ENCODE results near the gene MSANTD3. TPM values are rescaled to one million over a fixed set of nuclear protein-coding genes. Genes with fewer than 3 reads are reported as not detected.

The MSANTD3 gene
- total and polyA plus RNA-seq, 2 of the 4 experiments (the other 2 are of a cell fraction): 45.5 to 55.9 TPM

GRCh38 chr9:100409176-100409556 lies 17.8 kb upstream of the MSANTD3 start:
- Histone ChIP-seq H3K9ac (ENCODE audit: low read depth, low read length) (no peak overlapping the region), H3K23ac (ENCODE audit: low read depth, low read length) (no peak overlapping the region), H2BK20ac (ENCODE audit: low read depth, low read length) (no peak overlapping the region), H2BK120ac (ENCODE audit: low read depth, low read length) (no peak overlapping the region), H2AFZ (replicated peaks; ENCODE audit: low read length, poor library complexity) (no peak overlapping the region), H3K14ac (replicated peaks; ENCODE audit: low read depth, low read length) (no peak overlapping the region), H2AK9ac (replicated peaks; ENCODE audit: low read depth, low read length, poor library complexity) (no peak overlapping the region), H2BK15ac (ENCODE audit: low read depth, low read length) (no peak overlapping the region), H3K9me3 (ENCODE audit: control insufficient read depth, insufficient read depth, low read length) (no peaks in the 10 kb centered on the region), H3K4ac (ENCODE audit: low read depth, low read length) (no peak overlapping the region), H3K79me1 (ENCODE audit: low read depth in 1 of 2, low read length in 2 of 2) (peaks cover 0 to 4% of the 10 kb centered on the region in 2 experiments; a peak in 1 of 4 replicates), H3K9me1 (ENCODE audit: insufficient read depth, low read length) (peaks cover 12% of the 10 kb centered on the region), H2BK5ac (ENCODE audit: low read depth, low read length, poor library complexity, severe bottlenecking) (no peak overlapping the region), H3K27ac (ENCODE audit: insufficient read depth, low read length) (no peak overlapping the region), H3K4me1 (ENCODE audit: control insufficient read depth, insufficient read depth, low read length) (no peaks in the 10 kb centered on the region), H4K91ac (ENCODE audit: insufficient read depth, low read depth, low read length) (no peak overlapping the region), H3K4me2 (ENCODE audit: low read depth, low read length) (no peak overlapping the region), H3K4me3 (ENCODE audit: insufficient read depth, low read depth, low read length) (no peak overlapping the region), H4K5ac (ENCODE audit: low read depth, low read length) (no peak overlapping the region), H3K36me3 (ENCODE audit: control insufficient read depth, insufficient read depth, low read length) (no peaks in the 10 kb centered on the region), H4K20me1 (ENCODE audit: insufficient read depth, low read length) (no peaks in the 10 kb centered on the region), H4K8ac (ENCODE audit: low read depth in 2 of 2, low read length in 2 of 2) (no peak overlapping the region), H3K18ac (ENCODE audit: low read depth, low read length) (no peak overlapping the region), H3K56ac (ENCODE audit: extremely low read depth, insufficient read depth, low read length) (no peak overlapping the region), H2AK5ac (ENCODE audit: low read depth, low read length) (no peak overlapping the region), H3K27me3 (ENCODE audit: control insufficient read depth, insufficient read depth, low read length) (no peaks in the 10 kb centered on the region; the same call in 1 of the 2 replicates)
- intact Hi-C loops (cut with micrococcal nuclease): no loop called here
- ChIA-PET POLR2A (ENCODE audit: unreplicated experiment) (no interaction called here), CTCF (no interaction called here)
- no peak for DNase-seq
- BruUV-seq (replicated peaks): no TSS peak
- no peak for ATAC-seq (ENCODE audit: low read depth)
- in situ Hi-C loops (cut with MboI; ENCODE audit: low sequenced_read_pairs): no loop called here
- WGBS, 2 experiments (ENCODE audit: extremely low coverage in 2 of 2, insufficient read length in 1 of 2): no CpG with 5 or more reads among the region's 1 CpG
- dilution Hi-C loops (cut with HindIII; ENCODE audit: low sequenced_read_pairs, unreplicated experiment): no loop called here
- TF ChIP-seq MAFK (IDR thresholded peaks at IDR 0.05; ENCODE audit: low read depth, low read length): no peak
- TF ChIP-seq ELK1 (IDR thresholded peaks at IDR 0.05; ENCODE audit: borderline replicate concordance, low read depth, low read length): no peak
- TF ChIP-seq POLR2A (IDR thresholded peaks at IDR 0.05; ENCODE audit: low read depth, low read length): no peak
- TF ChIP-seq MAZ (IDR thresholded peaks at IDR 0.05; ENCODE audit: borderline replicate concordance, low read depth, low read length): no peak
